ENCODE data around the gene RAB15. TPM values are rescaled to one million over a fixed set of nuclear protein-coding genes. Genes with fewer than 3 reads are reported as not detected.

RAB15 gene
- total and polyA plus RNA-seq, 2 experiments from 2014 or later, result 33.8 to 38.7 TPM

GRCh38 chr14:64951724-64952123, 20.4 kb downstream of the RAB15 start:
- Histone ChIP-seq H2AFZ (no peak overlapping the region), H4K20me1 (ENCODE audit: insufficient read depth, poor library complexity, severe bottlenecking) (no peaks in the 10 kb centered on the region), H3K4me1 (ENCODE audit: insufficient read depth) (no peaks in the 10 kb centered on the region), H3K36me3 (replicated peaks; ENCODE audit: insufficient read depth, low read depth) (no peaks in the 10 kb centered on the region), H3K27ac (no peak overlapping the region), H3K4me3 (no peak overlapping the region), H3K9me3 (ENCODE audit: low read depth) (no peaks in the 10 kb centered on the region), H3K27me3 (no peaks in the 10 kb centered on the region), H3K4me2 (no peak overlapping the region), H3K79me2 (no peaks in the 10 kb centered on the region), H3K9me2 (replicated peaks; ENCODE audit: insufficient read depth) (no peaks in the 10 kb centered on the region)
- TF ChIP-seq EZH2 (IDR thresholded peaks at IDR 0.05; ENCODE audit: borderline replicate concordance) (no peak), EZH2phosphoT487 (IDR thresholded peaks at IDR 0.05; ENCODE audit: low read depth, severe bottlenecking, unreplicated experiment) (no peak), CTCF (IDR thresholded peaks at IDR 0.05; ENCODE audit: poor library complexity) (no peak)
- no peak for DNase-seq (ENCODE audit: low spot score)

- Histone ChIP-seq H3K27me3 (no peaks in the 10 kb centered on the region), H3K9me3 (ENCODE audit: low read depth) (no peaks in the 10 kb centered on the region), H3K9me2 (replicated peaks; ENCODE audit: insufficient read depth) (no peaks in the 10 kb centered on the region), H3K4me1 (ENCODE audit: insufficient read depth) (no peaks in the 10 kb centered on the region), H2AFZ (no peak overlapping the region), H3K79me2 (no peaks in the 10 kb centered on the region), H3K4me2 (no peak overlapping the region), H3K36me3 (replicated peaks; ENCODE audit: insufficient read depth, low read depth) (no peaks in the 10 kb centered on the region), H3K27ac (no peak overlapping the region), H3K4me3 (no peak overlapping the region), H4K20me1 (ENCODE audit: insufficient read depth, poor library complexity, severe bottlenecking) (no peaks in the 10 kb centered on the region)
- TF ChIP-seq EZH2 (IDR thresholded peaks at IDR 0.05; ENCODE audit: borderline replicate concordance), result no peak
- no peak for DNase-seq (ENCODE audit: low spot score)
- WGBS (ENCODE audit: low lambda C conversion rate, missing lambda C conversion rate), result 96% methylated on average over 8 of the region's 8 CpGs
Measured at GRCh38 chr14:64951291-64951690, 20.8 kb downstream of the RAB15 start.

GRCh38 chr14:64950889-64951288, 21.2 kb downstream of the RAB15 start:
- no peak for DNase-seq (ENCODE audit: low spot score)
- Histone ChIP-seq H3K36me3 (replicated peaks; ENCODE audit: insufficient read depth, low read depth) (no peaks in the 10 kb centered on the region), H2AFZ (no peak overlapping the region), H3K9me3 (ENCODE audit: low read depth) (no peaks in the 10 kb centered on the region), H3K79me2 (no peaks in the 10 kb centered on the region), H4K20me1 (ENCODE audit: insufficient read depth, poor library complexity, severe bottlenecking) (no peaks in the 10 kb centered on the region), H3K27ac (no peak overlapping the region), H3K4me3 (no peak overlapping the region), H3K4me1 (ENCODE audit: insufficient read depth) (no peaks in the 10 kb centered on the region), H3K27me3 (no peaks in the 10 kb centered on the region), H3K9me2 (replicated peaks; ENCODE audit: insufficient read depth) (no peaks in the 10 kb centered on the region), H3K4me2 (no peak overlapping the region)
- no peak for TF ChIP-seq EZH2phosphoT487 (IDR thresholded peaks at IDR 0.05; ENCODE audit: low read depth, severe bottlenecking, unreplicated experiment)
- TF ChIP-seq EZH2 (IDR thresholded peaks at IDR 0.05; ENCODE audit: borderline replicate concordance), result no peak
- TF ChIP-seq CTCF (IDR thresholded peaks at IDR 0.05; ENCODE audit: poor library complexity), result no peak
- WGBS (ENCODE audit: low lambda C conversion rate, missing lambda C conversion rate), result 98% methylated on average over 8 of the region's 8 CpGs

- H3K36me3 ChIP-seq (replicated peaks; ENCODE audit: insufficient read depth, low read depth), result no peaks in the 10 kb centered on the region
- WGBS (ENCODE audit: low lambda C conversion rate, missing lambda C conversion rate), result 91% methylated on average over 8 of the region's 8 CpGs
- TF ChIP-seq EZH2 (IDR thresholded peaks at IDR 0.05; ENCODE audit: borderline replicate concordance), result no peak
- no peak overlapping the region for H3K4me2 ChIP-seq
- H3K9me3 ChIP-seq (ENCODE audit: low read depth), result no peaks in the 10 kb centered on the region
- H3K4me3 ChIP-seq, result no peak overlapping the region
- no peak overlapping the region for H2AFZ ChIP-seq
- no peaks in the 10 kb centered on the region for H3K27me3 ChIP-seq
- no peak overlapping the region for H3K27ac ChIP-seq
- DNase-seq (ENCODE audit: low spot score), result no peak
- no peaks in the 10 kb centered on the region for H4K20me1 ChIP-seq (ENCODE audit: insufficient read depth, poor library complexity, severe bottlenecking)
- H3K79me2 ChIP-seq, result no peaks in the 10 kb centered on the region
- no peaks in the 10 kb centered on the region for H3K9me2 ChIP-seq (replicated peaks; ENCODE audit: insufficient read depth)
- H3K4me1 ChIP-seq (ENCODE audit: insufficient read depth), result no peaks in the 10 kb centered on the region
Measured at GRCh38 chr14:64948612-64949210, 23.4 kb downstream of the RAB15 start.

Data from hepatocyte (in vitro differentiated cells).